ENCODE measurements around the gene ANKRD24.
"Not testable (repeated sequence)": the region's sequence is repeated elsewhere in the genome, so short reads cannot be mapped to it uniquely, and the experiment has no call there.

GRCh38 chr19:4157971-4158370, 24.5 kb upstream of the ANKRD24 start:
- TF ChIP-seq, protein P1, sequence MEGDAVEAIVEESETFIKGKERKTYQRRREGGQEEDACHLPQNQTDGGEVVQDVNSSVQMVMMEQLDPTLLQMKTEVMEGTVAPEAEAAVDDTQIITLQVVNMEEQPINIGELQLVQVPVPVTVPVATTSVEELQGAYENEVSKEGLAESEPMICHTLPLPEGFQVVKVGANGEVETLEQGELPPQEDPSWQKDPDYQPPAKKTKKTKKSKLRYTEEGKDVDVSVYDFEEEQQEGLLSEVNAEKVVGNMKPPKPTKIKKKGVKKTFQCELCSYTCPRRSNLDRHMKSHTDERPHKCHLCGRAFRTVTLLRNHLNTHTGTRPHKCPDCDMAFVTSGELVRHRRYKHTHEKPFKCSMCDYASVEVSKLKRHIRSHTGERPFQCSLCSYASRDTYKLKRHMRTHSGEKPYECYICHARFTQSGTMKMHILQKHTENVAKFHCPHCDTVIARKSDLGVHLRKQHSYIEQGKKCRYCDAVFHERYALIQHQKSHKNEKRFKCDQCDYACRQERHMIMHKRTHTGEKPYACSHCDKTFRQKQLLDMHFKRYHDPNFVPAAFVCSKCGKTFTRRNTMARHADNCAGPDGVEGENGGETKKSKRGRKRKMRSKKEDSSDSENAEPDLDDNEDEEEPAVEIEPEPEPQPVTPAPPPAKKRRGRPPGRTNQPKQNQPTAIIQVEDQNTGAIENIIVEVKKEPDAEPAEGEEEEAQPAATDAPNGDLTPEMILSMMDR (IDR thresholded peaks at IDR 0.05), result not testable (repeated sequence)
- not testable (repeated sequence) for TF ChIP-seq ZFX (IDR thresholded peaks at IDR 0.05; ENCODE audit: borderline replicate concordance)

Data from 22Rv1 (cell line).